Activated CD4-positive, alpha-beta T cell treated with anti-CD3 and anti-CD28 coated beads for 36 hours (primary cell): ENCODE results near the gene ZBBX. TPM values are rescaled to one million over a fixed set of nuclear protein-coding genes. Genes with fewer than 3 reads are reported as not detected.
A peak's percentile ranks its signal among the peaks of the same experiment; 100 is the strongest.
"Not testable (repeated sequence)": the region's sequence is repeated elsewhere in the genome, so short reads cannot be mapped to it uniquely, and the experiment has no call there.

Source experiments
- ATAC-seq: fragments of 200-7000 bp; cut with Tn5 transposase; one replicate; pipeline ENCODE4 v1.10.0; 2021; ENCODE audit warnings: mild to moderate bottlenecking, moderate library complexity
- CTCF ChIA-PET: fragments of 350-600 bp; sonication (Branson Sonifier 250); formaldehyde crosslinking; loops from one replicate; lab custom pipeline; 2021; ENCODE audit warnings: antibody characterized with exemption; lab: Charles Lee
- POLR2A ChIA-PET: fragments of 350-600 bp; sonication (Branson Sonifier 250); formaldehyde crosslinking; loops from one replicate; lab custom pipeline; 2021; ENCODE audit warnings: antibody characterized with exemption, inconsistent platforms; lab: Charles Lee
- DNase-seq: peaks from one replicate; pipeline ENCODE4 v3.0.0-alpha.2; 2020
- H3K27ac Mint-ChIP-seq: one replicate; pipeline ENCODE4 v1.8.0; 2021; ENCODE audit warnings: mixed read lengths
- H3K27me3 Mint-ChIP-seq: one replicate; pipeline ENCODE4 v1.8.0; 2021; ENCODE audit warnings: mixed read lengths
- H3K36me3 Mint-ChIP-seq: one replicate; pipeline ENCODE4 v1.8.0; 2021; ENCODE audit warnings: low read depth, mixed read lengths
- H3K4me1 Mint-ChIP-seq: one replicate; pipeline ENCODE4 v1.8.0; 2021; ENCODE audit warnings: mixed read lengths
- H3K4me3 Mint-ChIP-seq: one replicate; pipeline ENCODE4 v1.8.0; 2021; ENCODE audit warnings: mild to moderate bottlenecking, moderate library complexity, mixed read lengths
- H3K9me3 Mint-ChIP-seq: one replicate; pipeline ENCODE4 v1.8.0; 2021; ENCODE audit warnings: low read depth, mixed read lengths
- intact Hi-C, 2 experiments: fragments of 100-400 bp; cut with DNase I in 1 of 2; cut with micrococcal nuclease in 1 of 2; formaldehyde crosslinking; loops; one replicate each; pipeline versions ENCODE4 v1.14.2 to v1.15.1; 2022 to 2024; cut with DNase I, micrococcal nuclease
- total RNA-seq, 2 experiments: library from RNA; stranded (reverse); gene quantifications; one replicate each; pipeline ENCODE4 v1.2.3, GENCODE V29; 2021

ZBBX gene
- not detected for total RNA-seq

DNA sequence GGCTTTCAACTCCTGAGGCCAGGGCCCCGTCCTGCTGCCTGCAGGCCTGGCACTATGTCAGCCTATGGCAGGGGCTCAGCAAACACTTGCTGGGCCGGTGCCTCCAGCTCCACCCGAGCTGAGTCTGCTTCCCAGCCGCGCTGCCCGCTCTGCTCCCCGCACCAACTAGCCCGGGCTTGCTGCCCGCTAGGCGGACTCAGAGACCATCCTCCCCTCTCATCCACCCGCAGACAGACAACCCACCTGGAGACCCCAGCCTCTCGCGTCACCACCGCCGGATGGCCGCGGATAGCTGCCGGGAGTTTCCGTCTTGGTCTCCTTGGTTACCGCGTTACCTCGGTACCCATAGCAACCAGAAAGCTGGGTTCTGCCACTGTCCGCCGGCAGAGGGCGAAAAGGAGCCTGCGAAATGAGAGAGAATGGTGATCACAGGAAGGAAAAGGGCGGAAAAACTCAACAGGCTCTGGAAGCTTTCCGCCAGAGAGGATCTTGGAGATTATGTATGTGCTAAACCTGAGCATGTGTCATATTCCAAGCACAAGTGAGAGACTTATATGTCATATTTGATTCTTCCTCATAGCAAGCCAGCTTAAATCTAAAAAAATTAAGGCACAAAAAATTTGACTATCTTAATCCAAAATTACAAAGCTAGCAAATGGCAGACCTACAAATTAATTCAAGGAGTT is at the start of gene ZBBX:
Gene ZBBX (minus strand): TSS at position 294 of the 686 bp plus-strand sequence. CDS start 7,396 bp downstream, outside the sequence.
- POLR2A ChIA-PET, result no interaction called here
- Mint-ChIP-seq H3K4me3 (peak within 1 kb of the TSS; percentile 71), H3K27me3 (peaks cover 9% of the 10 kb centered on the region), H3K9me3 (no peaks in the 10 kb centered on the region), H3K4me1 (peaks cover 11% of the 10 kb centered on the region), H3K27ac (peak within 1 kb of the TSS; percentile 59), H3K36me3 (no peaks in the 10 kb centered on the region)
- DNase-seq (peak; percentile 91), ATAC-seq (peak; percentile 95)
- intact Hi-C loops, result loop anchor here (1.0 to 5.0 kb wide), 4 partner anchors 304 to 502 kb away; partner anchors contain the start of genes SERPINI1 (in 2 of the 2) and PDCD10 (in 1 of the 2)
- CTCF ChIA-PET, result interaction anchor here (0.6 to 3.8 kb wide), 22 partner anchors 9 to 1481 kb away, joined by 3 to 40 read pairs (median 3); partner anchors contain the start of gene SERPINI1

GRCh38 chr3:167426962-167427361 is 46.9 kb upstream of the ZBBX start:
- H3K9me3 Mint-ChIP-seq, ATAC-seq, CTCF ChIA-PET, H3K4me3 Mint-ChIP-seq, intact Hi-C loops, DNase-seq, POLR2A ChIA-PET, H3K4me1 Mint-ChIP-seq, H3K36me3 Mint-ChIP-seq, H3K27me3 Mint-ChIP-seq, H3K27ac Mint-ChIP-seq: not testable (repeated sequence)

- intact Hi-C loops, H3K27ac Mint-ChIP-seq, H3K36me3 Mint-ChIP-seq, H3K4me3 Mint-ChIP-seq, CTCF ChIA-PET, POLR2A ChIA-PET, ATAC-seq, H3K4me1 Mint-ChIP-seq, H3K9me3 Mint-ChIP-seq, DNase-seq: not testable (repeated sequence)
- H3K27me3 Mint-ChIP-seq, result peaks cover 11% of the 10 kb centered on the region
Observed at GRCh38 chr3:167422396-167422795, 42.3 kb upstream of the ZBBX start.

- no peak overlapping the region for H3K27ac Mint-ChIP-seq
- DNase-seq (no peak), ATAC-seq (no peak)
- POLR2A ChIA-PET, result no interaction called here
- intact Hi-C loops, result loop anchor here in 1 of 2 experiments (10.0 kb wide), 1 partner anchor 635 kb away; no protein-coding TSS in a partner anchor
- H3K4me1 Mint-ChIP-seq, result no peaks in the 10 kb centered on the region
- H3K4me3 Mint-ChIP-seq, result no peak overlapping the region
- H3K27me3 Mint-ChIP-seq, result no peaks in the 10 kb centered on the region
- no peaks in the 10 kb centered on the region for H3K36me3 Mint-ChIP-seq
- CTCF ChIA-PET, result no interaction called here
- no peaks in the 10 kb centered on the region for H3K9me3 Mint-ChIP-seq
Observed at GRCh38 chr3:167409611-167410010, 29.5 kb upstream of the ZBBX start.

- ATAC-seq, result peak; percentile 57
Observed at GRCh38 chr3:167406876-167407492, 26.9 kb upstream of the ZBBX start.

GRCh38 chr3:167397826-167398225 is 17.7 kb upstream of the ZBBX start:
- H3K4me1 Mint-ChIP-seq, result no peaks in the 10 kb centered on the region
- H3K27ac Mint-ChIP-seq, result no peak overlapping the region
- no peaks in the 10 kb centered on the region for H3K36me3 Mint-ChIP-seq
- DNase-seq, result no peak
- intact Hi-C loops, result no loop called here
- CTCF ChIA-PET, result interaction anchor here (0.8 to 1.2 kb wide), 2 partner anchors 8 to 291 kb away, joined by 3 read pairs; no protein-coding TSS in a partner anchor
- no peak for ATAC-seq
- POLR2A ChIA-PET, result interaction anchor here (0.5 kb wide), 1 partner anchor 111 kb away, joined by 3 read pairs; no protein-coding TSS in a partner anchor
- peaks cover 8% of the 10 kb centered on the region for H3K27me3 Mint-ChIP-seq
- no peaks in the 10 kb centered on the region for H3K9me3 Mint-ChIP-seq
- H3K4me3 Mint-ChIP-seq, result no peak overlapping the region

More at GRCh38 chr3:167406876-167407492, 26.9 kb upstream of the ZBBX start:
- Mint-ChIP-seq H3K27ac (no peak overlapping the region), H3K4me1 (no peaks in the 10 kb centered on the region), H3K36me3 (no peaks in the 10 kb centered on the region), H3K4me3 (no peak overlapping the region), H3K9me3 (no peaks in the 10 kb centered on the region), H3K27me3 (no peaks in the 10 kb centered on the region)
- ChIA-PET CTCF (interaction anchor here (1.5 kb wide), 1 partner anchor 9 kb away, joined by 3 read pairs; no protein-coding TSS in a partner anchor), POLR2A (no interaction called here)
- intact Hi-C loops, result loop anchor here (1.0 to 10.0 kb wide), 2 partner anchors 475 to 638 kb away; no protein-coding TSS in a partner anchor
- DNase-seq, result peak; percentile 28

- Mint-ChIP-seq H3K9me3 (no peaks in the 10 kb centered on the region), H3K27ac (no peak overlapping the region), H3K4me1 (no peaks in the 10 kb centered on the region), H3K4me3 (no peak overlapping the region), H3K27me3 (peaks cover 8% of the 10 kb centered on the region), H3K36me3 (no peaks in the 10 kb centered on the region)
- no peak for ATAC-seq
- POLR2A ChIA-PET, result no interaction called here
- CTCF ChIA-PET, result interaction anchor here (1.3 to 1.4 kb wide), 2 partner anchors 15 to 16 kb away, joined by 3 to 6 read pairs; partner anchors contain the start of gene ZBBX
- intact Hi-C loops, result no loop called here
- no peak for DNase-seq
Observed at GRCh38 chr3:167396075-167396474, 16.0 kb upstream of the ZBBX start.

DNA sequence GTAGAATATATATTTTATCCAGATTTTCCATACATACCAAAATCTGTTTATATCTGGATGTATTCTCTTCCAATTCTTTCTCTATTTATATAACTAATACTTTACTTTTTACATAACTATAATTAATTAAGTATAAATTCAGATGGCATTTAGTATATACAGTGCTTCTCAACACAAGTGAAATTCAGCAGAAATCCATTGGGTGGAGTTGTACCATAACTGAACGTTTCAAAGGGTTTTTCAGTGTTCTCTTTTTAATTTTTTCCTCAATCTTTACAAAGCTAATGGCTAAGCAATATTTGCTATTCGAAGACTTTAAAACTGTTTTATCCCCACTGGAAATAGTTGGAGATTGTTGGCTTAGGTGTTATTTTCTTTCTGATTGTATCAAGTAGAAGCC is 13.9 kb upstream of the ZBBX start:
- Mint-ChIP-seq H3K9me3 (no peaks in the 10 kb centered on the region), H3K27ac (no peak overlapping the region), H3K4me1 (no peaks in the 10 kb centered on the region), H3K4me3 (no peak overlapping the region), H3K36me3 (no peaks in the 10 kb centered on the region), H3K27me3 (peaks cover 6% of the 10 kb centered on the region)
- ChIA-PET POLR2A (interaction anchor here (0.7 kb wide), 1 partner anchor 208 kb away, joined by 3 read pairs; no protein-coding TSS in a partner anchor), CTCF (interaction anchor here (1.5 kb wide), 1 partner anchor 291 kb away, joined by 3 read pairs; no protein-coding TSS in a partner anchor)
- intact Hi-C loops, result no loop called here
- DNase-seq (no peak), ATAC-seq (no peak)

- POLR2A ChIA-PET, result no interaction called here
- CTCF ChIA-PET, result interaction anchor here (1.2 to 3.8 kb wide), 4 partner anchors 17 to 500 kb away, joined by 3 to 40 read pairs (median 10); no protein-coding TSS in a partner anchor
- H3K4me3 Mint-ChIP-seq, result no peak overlapping the region
- H3K9me3 Mint-ChIP-seq, result no peaks in the 10 kb centered on the region
- peaks cover 11% of the 10 kb centered on the region for H3K4me1 Mint-ChIP-seq
- ATAC-seq (no peak), DNase-seq (no peak)
- H3K27me3 Mint-ChIP-seq, result peaks cover 13% of the 10 kb centered on the region
- intact Hi-C loops, result loop anchor here in 1 of 2 experiments (5.0 kb wide), 1 partner anchor 355 kb away; the partner anchor contains the start of gene SERPINI1
- H3K27ac Mint-ChIP-seq, result no peak overlapping the region
- no peaks in the 10 kb centered on the region for H3K36me3 Mint-ChIP-seq
Observed at GRCh38 chr3:167382155-167382554, 2.1 kb upstream of the ZBBX start.

GRCh38 chr3:167375478-167375877 is 4.6 kb downstream of the ZBBX start:
- no peak overlapping the region for H3K27ac Mint-ChIP-seq

DNA sequence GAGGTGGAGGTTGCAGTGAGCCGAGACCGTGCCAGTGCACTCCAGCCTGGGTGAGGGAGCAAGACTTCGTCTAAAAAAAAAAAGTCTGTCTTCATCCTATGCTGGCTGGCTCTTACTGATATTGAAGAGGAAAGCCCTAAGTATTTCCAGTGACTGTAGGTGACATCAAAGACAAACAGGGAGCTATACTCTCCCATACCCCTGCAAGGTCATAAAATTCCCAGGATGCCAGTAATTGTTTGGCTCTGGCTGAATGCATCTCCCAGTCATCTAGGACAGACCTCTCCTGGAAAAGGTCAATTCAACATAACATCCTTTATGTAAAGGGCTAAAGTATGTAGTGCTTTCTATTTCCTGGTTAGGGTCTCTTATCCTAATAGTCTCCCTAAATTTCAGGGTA is 8.0 kb downstream of the ZBBX start:
- H3K9me3 Mint-ChIP-seq, result no peaks in the 10 kb centered on the region
- no peak overlapping the region for H3K27ac Mint-ChIP-seq
- H3K36me3 Mint-ChIP-seq, result no peaks in the 10 kb centered on the region
- peaks cover 2% of the 10 kb centered on the region for H3K27me3 Mint-ChIP-seq
- POLR2A ChIA-PET, result no interaction called here
- no peak for DNase-seq
- no peaks in the 10 kb centered on the region for H3K4me1 Mint-ChIP-seq
- intact Hi-C loops, result no loop called here
- no peak for ATAC-seq
- CTCF ChIA-PET, result interaction anchor here (0.6 to 1.2 kb wide), 2 partner anchors 15 to 674 kb away, joined by 3 read pairs; no protein-coding TSS in a partner anchor
- no peak overlapping the region for H3K4me3 Mint-ChIP-seq

More at GRCh38 chr3:167375478-167375877, 4.6 kb downstream of the ZBBX start:
- H3K4me1 Mint-ChIP-seq, result peaks cover 8% of the 10 kb centered on the region
- intact Hi-C loops, result no loop called here
- no peaks in the 10 kb centered on the region for H3K36me3 Mint-ChIP-seq
- no peaks in the 10 kb centered on the region for H3K9me3 Mint-ChIP-seq
- no peak overlapping the region for H3K4me3 Mint-ChIP-seq
- ATAC-seq, result no peak
- CTCF ChIA-PET, result no interaction called here
- POLR2A ChIA-PET, result no interaction called here
- peaks cover 6% of the 10 kb centered on the region for H3K27me3 Mint-ChIP-seq
- no peak for DNase-seq
